HCT116 (cell line): ENCODE measurements around the gene CKLF. TPM values are rescaled to one million over a fixed set of nuclear protein-coding genes. Genes with fewer than 3 reads are reported as not detected.

Experiments
- ATAC-seq: fragments of 200-7000 bp; cut with Tn5 transposase; 2 replicates; pipeline ENCODE4 v1.9.1; 2020; ENCODE audit warnings: mild to moderate bottlenecking, moderate library complexity
- BruUV-seq: library from RNA; stranded (reverse); fragments of 400-500 nt; replicated peaks from 2 replicates; lab custom pipeline; 2021; lab: Mats Ljungman, UMichigan
- CTCF ChIA-PET: fragments of 300-600 bp; sonication (Branson Sonifier 250); formaldehyde crosslinking; loops from one replicate; lab custom pipeline; 2021; ENCODE audit warnings: antibody characterized with exemption; lab: Charles Lee
- POLR2A ChIA-PET: fragments of 300-600, 350-600 bp; sonication (Branson Sonifier 250); formaldehyde crosslinking; loops from one replicate; lab custom pipeline; 2021; ENCODE audit warnings: antibody characterized with exemption; lab: Charles Lee
- RAD21 ChIA-PET, 2 experiments: fragments of 300-600 bp; sonication (Branson Sonifier 250); formaldehyde crosslinking; loops; one replicate each; lab custom pipeline; 2023; ENCODE audit warnings: low total read pairs in 2 of 2; ENCODE audit not compliant: uncharacterized antibody in 2 of 2, unreplicated experiment in 2 of 2, low non-redundant PET in 1 of 2; lab: Charles Lee
- DNase-seq: peaks from one replicate; pipeline ENCODE4 v3.0.0-alpha.2; 2010; ENCODE audit warnings: low read depth, low spot score
- H2AFZ ChIP-seq: fragments of 200-600 bp; shearing (Covaris generic), sonication (generic); 2 replicates; pipeline ENCODE4 v1.6.1; 2017; ENCODE audit warnings: low read depth, mixed run types, mixed read lengths, antibody characterized with exemption, low read length; ENCODE audit not compliant: poor library complexity, severe bottlenecking
- H3K27ac ChIP-seq: 2 replicates; pipeline ENCODE4 v1.5.1; 2012; ENCODE audit warnings: low read depth, low read length
- H3K27me3 ChIP-seq: fragments of 200-600 bp; sonication (generic); 2 replicates; pipeline ENCODE4 v1.6.1; 2016; ENCODE audit warnings: mixed run types, low read length, mixed read lengths; ENCODE audit not compliant: insufficient read depth
- H3K36me3 ChIP-seq, 2 experiments: fragments of 200-500 bp in 1 of 2; fragments of 200-600 bp in 1 of 2; sonication (Bioruptor generic) in 1 of 2; sonication (generic) in 1 of 2; 2 replicates each; pipeline versions ENCODE4 v1.5.1 to v1.6.1; 2014 to 2016; ENCODE audit warnings: low read length in 2 of 2, inconsistent platforms in 1 of 2, mixed read lengths in 1 of 2, mixed run types in 1 of 2; ENCODE audit not compliant: insufficient read depth in 2 of 2, control insufficient read depth in 1 of 2
- H3K4me1 ChIP-seq, 2 experiments: fragments of 200-600 bp in 1 of 2; sonication (generic) in 1 of 2; 2 replicates each; pipeline versions ENCODE4 v1.5.1 to v1.6.1; 2012 to 2017; ENCODE audit warnings: low read length in 2 of 2, inconsistent platforms in 1 of 2, mild to moderate bottlenecking in 1 of 2, mixed read lengths in 1 of 2, mixed run types in 1 of 2, moderate library complexity in 1 of 2; ENCODE audit not compliant: insufficient read depth in 2 of 2, control insufficient read depth in 1 of 2
- H3K4me2 ChIP-seq: fragments of 200-600 bp; sonication (generic); 2 replicates; pipeline ENCODE4 v1.6.1; 2017; ENCODE audit warnings: mixed run types, low read length, mixed read lengths
- H3K4me3 ChIP-seq, 2 experiments: fragments of 200-600 bp in 1 of 2; sonication (generic) in 1 of 2; replicated peaks in 1 of 2; 2 replicates each; pipeline ENCODE4 v1.5.1; 2011 to 2016; ENCODE audit warnings: low read length in 2 of 2, control low read depth in 1 of 2, low read depth in 1 of 2, mild to moderate bottlenecking in 1 of 2, mixed read lengths in 1 of 2, mixed run types in 1 of 2
- H3K79me2 ChIP-seq: fragments of 200-600 bp; sonication (generic); 2 replicates; pipeline ENCODE4 v1.6.1; 2017; ENCODE audit warnings: mild to moderate bottlenecking, mixed run types, low read length, moderate library complexity, mixed read lengths; ENCODE audit not compliant: insufficient read depth
- H3K9ac ChIP-seq: fragments of 200-600 bp; sonication (generic); 2 replicates; pipeline ENCODE4 v1.6.1; 2016; ENCODE audit warnings: low read length, mixed read lengths
- H3K9me2 ChIP-seq: fragments of 200-600 bp; sonication (generic), shearing (Covaris generic); 2 replicates; pipeline ENCODE4 v1.6.1; 2017; ENCODE audit warnings: mixed run types, mild to moderate bottlenecking, moderate library complexity; ENCODE audit not compliant: insufficient read depth
- H3K9me3 ChIP-seq, 2 experiments: fragments of 200-500 bp in 1 of 2; fragments of 200-600 bp in 1 of 2; sonication (Bioruptor generic) in 1 of 2; sonication (generic) in 1 of 2; 2 replicates each; pipeline ENCODE4 v1.6.1; 2014 to 2017; ENCODE audit warnings: low read length in 2 of 2, mixed read lengths in 2 of 2, inconsistent platforms in 1 of 2, low read depth in 1 of 2, mild to moderate bottlenecking in 1 of 2, mixed run types in 1 of 2, moderate library complexity in 1 of 2; ENCODE audit not compliant: control insufficient read depth in 1 of 2, insufficient read depth in 1 of 2
- H4K20me1 ChIP-seq: fragments of 200-600 bp; sonication (generic), shearing (Covaris generic); 2 replicates; pipeline ENCODE4 v1.6.1; 2017; ENCODE audit warnings: mixed run types, mild to moderate bottlenecking, moderate library complexity; ENCODE audit not compliant: insufficient read depth
- CBX3 ChIP-seq: IDR thresholded peaks from 2 replicates; pipeline ENCODE4 v1.6.1; 2012; ENCODE audit warnings: low read depth
- CEBPB ChIP-seq: IDR thresholded peaks from 2 replicates; pipeline ENCODE4 v1.6.1; 2012; ENCODE audit warnings: low read depth
- EGR1 ChIP-seq: IDR thresholded peaks from 2 replicates; pipeline ENCODE4 v1.6.1; 2012; ENCODE audit warnings: low read depth
- EZH2 ChIP-seq: fragments of 200-600 bp; sonication (generic); IDR thresholded peaks from 2 replicates; pipeline ENCODE4 v1.6.1; 2017; ENCODE audit warnings: antibody characterized with exemption, mixed run types
- POLR2A ChIP-seq: IDR thresholded peaks from 2 replicates; pipeline ENCODE4 v1.7.0; 2011; ENCODE audit warnings: borderline replicate concordance; ENCODE audit not compliant: insufficient read depth, insufficient read length; ENCODE audit errors: extremely low read depth
- POLR2AphosphoS5 ChIP-seq: IDR thresholded peaks from 2 replicates; pipeline ENCODE4 v1.6.1; 2011; ENCODE audit warnings: mild to moderate bottlenecking, low read depth, low read length, moderate library complexity
- RAD21 ChIP-seq: IDR thresholded peaks from 2 replicates; pipeline ENCODE4 v1.6.1; 2012; ENCODE audit warnings: low read depth, mild to moderate bottlenecking
- SIN3A ChIP-seq: IDR thresholded peaks from 2 replicates; pipeline ENCODE4 v1.6.1; 2012; ENCODE audit warnings: low read depth
- TCF7L2 ChIP-seq: IDR thresholded peaks from 2 replicates; pipeline ENCODE4 v1.7.0; 2011; ENCODE audit warnings: borderline replicate concordance, inconsistent platforms; ENCODE audit not compliant: insufficient read depth, insufficient read length; ENCODE audit errors: extremely low read depth
- ZFX ChIP-seq: fragments of 450-650 bp; IDR thresholded peaks from 2 replicates; pipeline ENCODE4 v1.6.1; 2017
- intact Hi-C: fragments of 100-400 bp; cut with micrococcal nuclease; formaldehyde crosslinking; loops from 2 replicates; pipeline ENCODE4 v1.10.0; 2022
- total RNA-seq: library from RNA; stranded (reverse); gene quantifications from one replicate; pipeline ENCODE4 v1.2.1, GENCODE V29; 2021; ENCODE audit not compliant: unreplicated experiment
- TF ChIP-seq, protein P1 (sequence below): IDR thresholded peaks from 2 replicates; pipeline ENCODE4 v1.6.1; 2012
- TF ChIP-seq, protein P2 (sequence below): IDR thresholded peaks from 2 replicates; pipeline ENCODE4 v1.6.1; 2012; ENCODE audit warnings: low read depth
- TF ChIP-seq, protein P3 (sequence below), 3 experiments: fragments of 200-600 bp in 1 of 3; sonication (generic) in 1 of 3; IDR thresholded peaks in 2 of 3; conservative IDR thresholded peaks in 1 of 3; 2 replicates each; pipeline ENCODE4 v1.5.1; 2012 to 2017; ENCODE audit warnings: low read depth in 2 of 3, low read length in 2 of 3, antibody characterized with exemption in 1 of 3, borderline replicate concordance in 1 of 3, control low read depth in 1 of 3, mild to moderate bottlenecking in 1 of 3, mixed read lengths in 1 of 3, mixed run types in 1 of 3, moderate library complexity in 1 of 3; ENCODE audit not compliant: insufficient read depth in 1 of 3
- TF ChIP-seq, protein P4 (sequence below): IDR thresholded peaks from 2 replicates; pipeline ENCODE4 v1.6.1; 2012

Gene CKLF
- total RNA-seq, 1 experiment from 2014 or later, result 38.6 TPM

DNA sequence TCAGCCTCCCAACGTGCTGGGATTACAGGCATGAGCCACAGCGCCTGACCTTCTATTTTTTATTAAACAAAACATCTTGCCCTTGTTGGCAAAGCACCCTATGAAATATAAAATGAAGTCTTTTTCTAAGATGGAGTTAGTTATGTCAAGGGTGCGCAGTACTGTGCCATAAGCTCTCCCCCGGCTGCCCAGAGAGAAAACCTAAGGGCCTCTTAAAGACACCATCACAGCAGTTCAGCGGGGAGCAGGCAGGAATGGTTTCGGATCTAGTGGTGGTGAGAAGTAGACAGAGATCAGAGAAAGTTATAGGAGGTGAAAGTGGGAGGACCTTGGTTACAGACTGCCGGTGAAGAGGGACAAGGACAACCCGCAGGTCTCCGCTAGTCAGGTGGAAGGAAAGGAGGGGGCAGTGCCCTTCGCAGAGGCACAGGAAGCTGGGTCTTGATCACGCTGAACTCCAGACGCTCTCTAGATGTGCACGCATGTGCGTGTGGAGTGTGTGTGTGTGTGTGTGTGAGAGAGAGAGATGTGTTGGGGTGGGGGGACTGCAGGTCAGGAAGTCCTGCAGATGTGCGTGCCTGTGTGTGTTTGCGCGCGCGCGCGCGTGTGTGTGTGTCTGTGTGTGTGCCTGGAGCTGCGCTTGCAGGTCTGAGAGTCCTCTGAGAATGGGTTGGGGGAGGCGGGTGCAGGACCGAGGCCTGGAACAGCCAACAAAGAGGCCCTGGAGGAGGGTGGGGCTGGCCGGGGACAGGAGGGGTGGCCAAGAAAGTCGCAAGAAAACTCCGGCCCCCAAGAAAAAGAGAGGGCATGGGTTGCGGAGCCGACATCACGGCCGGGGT, 51.4 kb downstream of the CKLF start:
- BruUV-seq, result TSS peak; percentile 31
- peak overlapping the region; percentile 14; the same call in 1 of the 2 replicates for H3K27ac ChIP-seq

More for the DNA sequence above, 51.4 kb downstream of the CKLF start:
- Histone ChIP-seq H4K20me1 (0 out of 2 replicates have a peak, but pooled peaks cover 4% of the 10 kb centered on the region), H3K9me3 (no peaks in the 10 kb centered on the region), H3K9ac (peak overlapping the region; percentile 39; the same call in 1 of the 2 replicates), H3K9me2 (no peaks in the 10 kb centered on the region), H3K27me3 (no peaks in the 10 kb centered on the region), H3K4me1 (peaks cover 17 to 31% of the 10 kb centered on the region in 2 experiments), H3K4me2 (peak overlapping the region; percentile 89), H3K79me2 (peaks cover 8% of the 10 kb centered on the region; the same call in 1 of the 2 replicates), H3K36me3 (no peaks in the 10 kb centered on the region; a peak in 1 of 4 replicates), H2AFZ (no peak overlapping the region), H3K4me3 (peak overlapping the region; percentile 62 to 75)
- ATAC-seq (no peak), DNase-seq (no peak)
- ChIA-PET CTCF (no interaction called here), RAD21 (no interaction called here), POLR2A (no interaction called here)
- TF ChIP-seq, protein P1, sequence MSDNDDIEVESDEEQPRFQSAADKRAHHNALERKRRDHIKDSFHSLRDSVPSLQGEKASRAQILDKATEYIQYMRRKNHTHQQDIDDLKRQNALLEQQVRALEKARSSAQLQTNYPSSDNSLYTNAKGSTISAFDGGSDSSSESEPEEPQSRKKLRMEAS, result no peak
- TF ChIP-seq, protein P2, sequence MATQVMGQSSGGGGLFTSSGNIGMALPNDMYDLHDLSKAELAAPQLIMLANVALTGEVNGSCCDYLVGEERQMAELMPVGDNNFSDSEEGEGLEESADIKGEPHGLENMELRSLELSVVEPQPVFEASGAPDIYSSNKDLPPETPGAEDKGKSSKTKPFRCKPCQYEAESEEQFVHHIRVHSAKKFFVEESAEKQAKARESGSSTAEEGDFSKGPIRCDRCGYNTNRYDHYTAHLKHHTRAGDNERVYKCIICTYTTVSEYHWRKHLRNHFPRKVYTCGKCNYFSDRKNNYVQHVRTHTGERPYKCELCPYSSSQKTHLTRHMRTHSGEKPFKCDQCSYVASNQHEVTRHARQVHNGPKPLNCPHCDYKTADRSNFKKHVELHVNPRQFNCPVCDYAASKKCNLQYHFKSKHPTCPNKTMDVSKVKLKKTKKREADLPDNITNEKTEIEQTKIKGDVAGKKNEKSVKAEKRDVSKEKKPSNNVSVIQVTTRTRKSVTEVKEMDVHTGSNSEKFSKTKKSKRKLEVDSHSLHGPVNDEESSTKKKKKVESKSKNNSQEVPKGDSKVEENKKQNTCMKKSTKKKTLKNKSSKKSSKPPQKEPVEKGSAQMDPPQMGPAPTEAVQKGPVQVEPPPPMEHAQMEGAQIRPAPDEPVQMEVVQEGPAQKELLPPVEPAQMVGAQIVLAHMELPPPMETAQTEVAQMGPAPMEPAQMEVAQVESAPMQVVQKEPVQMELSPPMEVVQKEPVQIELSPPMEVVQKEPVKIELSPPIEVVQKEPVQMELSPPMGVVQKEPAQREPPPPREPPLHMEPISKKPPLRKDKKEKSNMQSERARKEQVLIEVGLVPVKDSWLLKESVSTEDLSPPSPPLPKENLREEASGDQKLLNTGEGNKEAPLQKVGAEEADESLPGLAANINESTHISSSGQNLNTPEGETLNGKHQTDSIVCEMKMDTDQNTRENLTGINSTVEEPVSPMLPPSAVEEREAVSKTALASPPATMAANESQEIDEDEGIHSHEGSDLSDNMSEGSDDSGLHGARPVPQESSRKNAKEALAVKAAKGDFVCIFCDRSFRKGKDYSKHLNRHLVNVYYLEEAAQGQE, result no peak
- TF ChIP-seq TCF7L2 (peak; percentile 45), EZH2 (no peak), POLR2A (peak; percentile 55), SIN3A (no peak), EGR1 (no peak), POLR2AphosphoS5 (no peak), CEBPB (no peak), RAD21 (no peak), ZFX (no peak), CBX3 (no peak)
- TF ChIP-seq, protein P3, sequence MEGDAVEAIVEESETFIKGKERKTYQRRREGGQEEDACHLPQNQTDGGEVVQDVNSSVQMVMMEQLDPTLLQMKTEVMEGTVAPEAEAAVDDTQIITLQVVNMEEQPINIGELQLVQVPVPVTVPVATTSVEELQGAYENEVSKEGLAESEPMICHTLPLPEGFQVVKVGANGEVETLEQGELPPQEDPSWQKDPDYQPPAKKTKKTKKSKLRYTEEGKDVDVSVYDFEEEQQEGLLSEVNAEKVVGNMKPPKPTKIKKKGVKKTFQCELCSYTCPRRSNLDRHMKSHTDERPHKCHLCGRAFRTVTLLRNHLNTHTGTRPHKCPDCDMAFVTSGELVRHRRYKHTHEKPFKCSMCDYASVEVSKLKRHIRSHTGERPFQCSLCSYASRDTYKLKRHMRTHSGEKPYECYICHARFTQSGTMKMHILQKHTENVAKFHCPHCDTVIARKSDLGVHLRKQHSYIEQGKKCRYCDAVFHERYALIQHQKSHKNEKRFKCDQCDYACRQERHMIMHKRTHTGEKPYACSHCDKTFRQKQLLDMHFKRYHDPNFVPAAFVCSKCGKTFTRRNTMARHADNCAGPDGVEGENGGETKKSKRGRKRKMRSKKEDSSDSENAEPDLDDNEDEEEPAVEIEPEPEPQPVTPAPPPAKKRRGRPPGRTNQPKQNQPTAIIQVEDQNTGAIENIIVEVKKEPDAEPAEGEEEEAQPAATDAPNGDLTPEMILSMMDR (IDR thresholded peaks at IDR 0.05 in 2 of 3, conservative IDR thresholded peaks at IDR 0.05 in 1 of 3; ENCODE audit: borderline replicate concordance in 1 of 3, insufficient read depth in 1 of 3, low read depth in 2 of 3, low read length in 2 of 3), result no peak
- TF ChIP-seq, protein P4, sequence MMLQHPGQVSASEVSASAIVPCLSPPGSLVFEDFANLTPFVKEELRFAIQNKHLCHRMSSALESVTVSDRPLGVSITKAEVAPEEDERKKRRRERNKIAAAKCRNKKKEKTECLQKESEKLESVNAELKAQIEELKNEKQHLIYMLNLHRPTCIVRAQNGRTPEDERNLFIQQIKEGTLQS, result no peak
- intact Hi-C loops, result no loop called here
